ENCODE results near the gene YES1.

The YES1 gene

DNA sequence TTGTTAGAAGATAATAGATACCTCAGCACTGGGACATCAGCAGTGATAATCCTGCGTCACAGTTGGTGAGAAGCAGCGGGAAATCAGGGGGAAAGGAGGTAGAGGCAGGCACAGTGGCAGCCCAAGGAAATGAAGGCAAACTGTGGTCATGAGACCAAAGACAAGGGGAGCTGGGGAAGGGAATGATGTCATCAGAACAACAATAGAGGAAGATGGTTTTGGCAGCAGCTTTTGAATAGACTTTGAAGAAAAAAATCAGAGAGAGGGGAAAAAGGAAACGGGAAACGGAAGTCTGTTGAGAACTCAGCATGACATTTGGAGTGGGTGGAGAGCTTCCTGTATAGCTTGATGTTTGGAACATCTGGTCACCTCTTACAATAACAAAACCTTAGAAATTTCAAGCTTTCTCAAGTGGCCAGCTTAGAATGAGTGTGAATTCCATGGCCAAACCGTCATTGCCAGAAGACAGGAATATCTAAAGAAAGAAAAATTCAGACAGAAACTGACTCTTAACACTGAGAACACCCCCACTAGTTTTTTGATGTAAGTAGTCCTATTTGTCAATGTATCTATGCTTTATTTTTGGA lies 18.4 kb upstream of the YES1 start:
- H3K27me3 ChIP-seq = peaks cover 0 to 15% of the 10 kb centered on the region in 2 donors
- no peaks in the 10 kb centered on the region for H3K36me3 ChIP-seq
- no peak overlapping the region for H3K4me3 ChIP-seq
- peak in 1 of 2 donors; percentile 33 for DNase-seq
- peaks cover 0 to 5% (median 0%) of the 10 kb centered on the region in 4 donors for H3K4me1 ChIP-seq
- no peak overlapping the region for H3K27ac ChIP-seq
- intact Hi-C loops (cut with DNase I; ENCODE audit: low total_unique reads) = loop anchor here (2.0 kb wide), 1 partner anchor 90 kb away; no protein-coding TSS in a partner anchor
- H3K9me3 ChIP-seq = no peaks in the 10 kb centered on the region
- TF ChIP-seq, protein P1, sequence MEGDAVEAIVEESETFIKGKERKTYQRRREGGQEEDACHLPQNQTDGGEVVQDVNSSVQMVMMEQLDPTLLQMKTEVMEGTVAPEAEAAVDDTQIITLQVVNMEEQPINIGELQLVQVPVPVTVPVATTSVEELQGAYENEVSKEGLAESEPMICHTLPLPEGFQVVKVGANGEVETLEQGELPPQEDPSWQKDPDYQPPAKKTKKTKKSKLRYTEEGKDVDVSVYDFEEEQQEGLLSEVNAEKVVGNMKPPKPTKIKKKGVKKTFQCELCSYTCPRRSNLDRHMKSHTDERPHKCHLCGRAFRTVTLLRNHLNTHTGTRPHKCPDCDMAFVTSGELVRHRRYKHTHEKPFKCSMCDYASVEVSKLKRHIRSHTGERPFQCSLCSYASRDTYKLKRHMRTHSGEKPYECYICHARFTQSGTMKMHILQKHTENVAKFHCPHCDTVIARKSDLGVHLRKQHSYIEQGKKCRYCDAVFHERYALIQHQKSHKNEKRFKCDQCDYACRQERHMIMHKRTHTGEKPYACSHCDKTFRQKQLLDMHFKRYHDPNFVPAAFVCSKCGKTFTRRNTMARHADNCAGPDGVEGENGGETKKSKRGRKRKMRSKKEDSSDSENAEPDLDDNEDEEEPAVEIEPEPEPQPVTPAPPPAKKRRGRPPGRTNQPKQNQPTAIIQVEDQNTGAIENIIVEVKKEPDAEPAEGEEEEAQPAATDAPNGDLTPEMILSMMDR (IDR thresholded peaks at IDR 0.05) = no peak

GRCh38 chr18:829432-829831 lies 17.4 kb upstream of the YES1 start:
- no peak overlapping the region for H3K27ac ChIP-seq
- H3K4me3 ChIP-seq = no peak overlapping the region
- H3K27me3 ChIP-seq = peaks cover 0 to 15% of the 10 kb centered on the region in 2 donors
- H3K4me1 ChIP-seq = peaks cover 0 to 5% (median 0%) of the 10 kb centered on the region in 4 donors
- TF ChIP-seq, protein P1 (IDR thresholded peaks at IDR 0.05) = no peak
- no peak for DNase-seq
- no peaks in the 10 kb centered on the region for H3K9me3 ChIP-seq
- H3K36me3 ChIP-seq = no peaks in the 10 kb centered on the region
- intact Hi-C loops (cut with DNase I; ENCODE audit: low total_unique reads) = no loop called here

DNA sequence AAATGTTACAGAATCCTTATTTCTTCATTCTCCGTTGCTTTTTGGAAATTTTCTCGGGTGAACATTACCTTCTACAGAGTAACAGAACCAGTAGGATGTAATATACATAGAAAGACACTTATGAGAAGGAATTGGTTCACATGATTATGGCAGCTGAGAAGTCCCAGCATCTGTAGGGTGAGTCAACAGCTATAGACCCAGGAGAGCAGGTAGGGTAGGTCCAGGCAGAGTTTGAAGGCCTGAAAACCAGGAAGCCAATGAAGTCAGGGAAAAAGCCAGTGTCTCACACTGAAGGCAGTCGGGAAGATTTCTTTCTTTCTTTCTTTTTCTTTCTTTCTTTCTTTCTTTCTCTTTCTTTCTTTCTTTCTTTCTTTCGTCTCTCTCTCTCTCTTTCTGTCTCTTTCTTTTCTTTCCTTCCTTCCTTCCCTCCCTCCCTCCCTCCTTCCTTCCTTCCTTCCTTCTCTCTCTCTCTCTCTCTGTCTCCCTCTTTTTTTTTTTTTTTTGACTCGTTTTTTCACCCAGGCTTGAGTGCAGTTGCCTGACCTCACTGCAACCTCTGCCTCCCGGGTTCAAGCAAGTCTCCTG lies 15.1 kb upstream of the YES1 start:
- DNase-seq = no peak
- H3K27me3 ChIP-seq = peaks cover 0 to 8% of the 10 kb centered on the region in 2 donors
- no peaks in the 10 kb centered on the region for H3K36me3 ChIP-seq
- H3K4me1 ChIP-seq = peaks cover 0 to 4% (median 0%) of the 10 kb centered on the region in 4 donors
- H3K4me3 ChIP-seq = no peak overlapping the region
- TF ChIP-seq, protein P1 (IDR thresholded peaks at IDR 0.05) = no peak
- H3K27ac ChIP-seq = no peak overlapping the region
- intact Hi-C loops (cut with DNase I; ENCODE audit: low total_unique reads) = no loop called here
- no peaks in the 10 kb centered on the region for H3K9me3 ChIP-seq

- DNase-seq = no peak
- H3K4me3 ChIP-seq = no peak overlapping the region
- no peaks in the 10 kb centered on the region for H3K36me3 ChIP-seq
- no peaks in the 10 kb centered on the region for H3K4me1 ChIP-seq
- H3K27me3 ChIP-seq = peaks cover 0 to 6% of the 10 kb centered on the region in 2 donors
- intact Hi-C loops (cut with DNase I; ENCODE audit: low total_unique reads) = no loop called here
- H3K27ac ChIP-seq = no peak overlapping the region
- H3K9me3 ChIP-seq = no peaks in the 10 kb centered on the region
- TF ChIP-seq, protein P1 (IDR thresholded peaks at IDR 0.05) = no peak
Measured at GRCh38 chr18:825891-826585, 14.0 kb upstream of the YES1 start.

GRCh38 chr18:824179-824578 lies 12.1 kb upstream of the YES1 start:
- no peaks in the 10 kb centered on the region for H3K36me3 ChIP-seq
- H3K27ac ChIP-seq = no peak overlapping the region
- TF ChIP-seq, protein P1 (IDR thresholded peaks at IDR 0.05) = no peak
- intact Hi-C loops (cut with DNase I; ENCODE audit: low total_unique reads) = no loop called here
- no peaks in the 10 kb centered on the region for H3K9me3 ChIP-seq
- peaks cover 0 to 10% of the 10 kb centered on the region in 2 donors for H3K27me3 ChIP-seq
- no peak for DNase-seq
- H3K4me1 ChIP-seq = no peaks in the 10 kb centered on the region
- no peak overlapping the region for H3K4me3 ChIP-seq

Data from tibial artery (tissue), 4 donors.